ENCODE results near the gene MRPS18C.

- TF ChIP-seq, protein P1, sequence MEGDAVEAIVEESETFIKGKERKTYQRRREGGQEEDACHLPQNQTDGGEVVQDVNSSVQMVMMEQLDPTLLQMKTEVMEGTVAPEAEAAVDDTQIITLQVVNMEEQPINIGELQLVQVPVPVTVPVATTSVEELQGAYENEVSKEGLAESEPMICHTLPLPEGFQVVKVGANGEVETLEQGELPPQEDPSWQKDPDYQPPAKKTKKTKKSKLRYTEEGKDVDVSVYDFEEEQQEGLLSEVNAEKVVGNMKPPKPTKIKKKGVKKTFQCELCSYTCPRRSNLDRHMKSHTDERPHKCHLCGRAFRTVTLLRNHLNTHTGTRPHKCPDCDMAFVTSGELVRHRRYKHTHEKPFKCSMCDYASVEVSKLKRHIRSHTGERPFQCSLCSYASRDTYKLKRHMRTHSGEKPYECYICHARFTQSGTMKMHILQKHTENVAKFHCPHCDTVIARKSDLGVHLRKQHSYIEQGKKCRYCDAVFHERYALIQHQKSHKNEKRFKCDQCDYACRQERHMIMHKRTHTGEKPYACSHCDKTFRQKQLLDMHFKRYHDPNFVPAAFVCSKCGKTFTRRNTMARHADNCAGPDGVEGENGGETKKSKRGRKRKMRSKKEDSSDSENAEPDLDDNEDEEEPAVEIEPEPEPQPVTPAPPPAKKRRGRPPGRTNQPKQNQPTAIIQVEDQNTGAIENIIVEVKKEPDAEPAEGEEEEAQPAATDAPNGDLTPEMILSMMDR (IDR thresholded peaks at IDR 0.05) = no peak
- TF ChIP-seq POLR2AphosphoS5 (IDR thresholded peaks at IDR 0.05) = no peak
These were observed 38.3 kb upstream of the MRPS18C start for GRCh38 chr4:83417566-83417965.
